GM12872 (cell line): Measurements from ENCODE around the gene KIF21B.

Source experiments
- CTCF ChIP-seq: IDR thresholded peaks from 3 replicates; pipeline ENCODE4 v1.5.1; 2011; ENCODE audit warnings: low read depth, mild to moderate bottlenecking, low read length, moderate library complexity; ENCODE audit not compliant: insufficient read depth

Gene KIF21B

GRCh38 chr1:200968469-200969410 is 54.8 kb downstream of the KIF21B start:
- TF ChIP-seq CTCF: no peak

GRCh38 chr1:200967693-200968468 is 55.6 kb downstream of the KIF21B start:
- TF ChIP-seq CTCF: no peak

GRCh38 chr1:200966934-200967333 is 56.6 kb downstream of the KIF21B start:
- no peak for TF ChIP-seq CTCF

GRCh38 chr1:200965111-200965805 is 58.3 kb downstream of the KIF21B start:
- TF ChIP-seq CTCF: no peak

- no peak for TF ChIP-seq CTCF
Measured at GRCh38 chr1:200963076-200963475, 60.4 kb downstream of the KIF21B start.

GRCh38 chr1:200962631-200963030 is 60.9 kb downstream of the KIF21B start:
- no peak for TF ChIP-seq CTCF

GRCh38 chr1:200960948-200961340 is 62.6 kb downstream of the KIF21B start:
- no peak for TF ChIP-seq CTCF
